HepG2 (cell line): ENCODE measurements around the gene ID4. TPM values are rescaled to one million over a fixed set of nuclear protein-coding genes. Genes with fewer than 3 reads are reported as not detected.
A peak's percentile ranks its signal among the peaks of the same experiment; 100 is the strongest.

Experiments used
- ATAC-seq: fragments of 200-7000 bp; cut with Tn5 transposase; 3 replicates; pipeline ENCODE4 v1.9.1; 2020; ENCODE audit warnings: mild to moderate bottlenecking, moderate library complexity
- BruUV-seq: library from RNA; stranded (reverse); fragments of 400-500 nt; replicated peaks from 2 replicates; lab custom pipeline; 2021; lab: Mats Ljungman, UMichigan
- CTCF ChIA-PET: fragments of 300-600 bp; formaldehyde crosslinking; extraction: SDS; loops from one replicate; lab custom pipeline; 2021; ENCODE audit warnings: low total read pairs, inconsistent platforms, low intra/inter-chr PET ratio; lab: Yijun Ruan, JAX
- POLR2A ChIA-PET: fragments of 350-600 bp; sonication (Branson Sonifier 250); formaldehyde crosslinking; loops from one replicate; lab custom pipeline; 2020; ENCODE audit warnings: antibody characterized with exemption, inconsistent platforms; lab: Yijun Ruan, JAX
- DNase-seq: peaks from one replicate; pipeline ENCODE4 v3.0.0-alpha.2; 2015; ENCODE audit warnings: low spot score
- FAIRE-seq: peaks from 3 replicates; lab custom pipeline; 2011; peaks lifted over from hg19 to GRCh38; lab: Jason Lieb, UNC
- H2AFZ ChIP-seq: one replicate; pipeline ENCODE4 v1.6.1; 2011; ENCODE audit warnings: low read length, inconsistent platforms
- H3K27ac ChIP-seq: fragments of 300-600 bp; 3 replicates; pipeline ENCODE4 v1.8.0; 2011; ENCODE audit warnings: mixed run types, mild to moderate bottlenecking, mixed read lengths, low read length, inconsistent platforms; ENCODE audit not compliant: insufficient read depth; ENCODE audit errors: extremely low read length
- H3K27me3 ChIP-seq, 2 experiments: fragments of 200-600 bp in 1 of 2; 2 replicates in 1 of 2; 3 replicates in 1 of 2; pipeline versions ENCODE4 v1.6.0 to v1.8.0; 2011; ENCODE audit warnings: low read length in 2 of 2, mild to moderate bottlenecking in 2 of 2, moderate library complexity in 2 of 2, inconsistent platforms in 1 of 2; ENCODE audit not compliant: insufficient read depth in 2 of 2, control insufficient read depth in 1 of 2
- H3K36me3 ChIP-seq, 2 experiments: fragments of 200-600 bp in 1 of 2; replicated peaks in 1 of 2; 2 replicates in 1 of 2; 3 replicates in 1 of 2; pipeline versions ENCODE4 v1.5.1 to v1.8.0; 2011; ENCODE audit warnings: low read length in 2 of 2, inconsistent platforms in 1 of 2; ENCODE audit not compliant: insufficient read depth in 2 of 2, control insufficient read depth in 1 of 2
- H3K4me1 ChIP-seq: 2 replicates; pipeline ENCODE4 v1.5.1; 2012; ENCODE audit warnings: low read length, inconsistent platforms; ENCODE audit not compliant: insufficient read depth
- H3K4me2 ChIP-seq: 2 replicates; pipeline ENCODE4 v1.6.0; 2011; ENCODE audit warnings: low read depth, low read length, inconsistent platforms
- H3K4me3 ChIP-seq, 3 experiments: fragments of 200-600 bp in 1 of 3; sonication (generic), shearing (Covaris generic) in 1 of 3; replicated peaks in 1 of 3; 2 replicates each; pipeline ENCODE4 v1.5.1; 2011 to 2016; ENCODE audit warnings: low read length in 3 of 3, inconsistent platforms in 2 of 3, low read depth in 2 of 3, mild to moderate bottlenecking in 2 of 3, control low read depth in 1 of 3, mixed read lengths in 1 of 3; ENCODE audit not compliant: insufficient read depth in 1 of 3
- H3K79me2 ChIP-seq: one replicate; pipeline ENCODE4 v1.6.1; 2011; ENCODE audit warnings: low read length, inconsistent platforms; ENCODE audit not compliant: insufficient read depth
- H3K9ac ChIP-seq: 2 replicates; pipeline ENCODE4 v1.6.0; 2011; ENCODE audit warnings: mild to moderate bottlenecking, low read depth, low read length, inconsistent platforms; ENCODE audit not compliant: insufficient read depth
- H3K9me3 ChIP-seq: 2 replicates; pipeline ENCODE4 v1.5.1; 2012; ENCODE audit warnings: mild to moderate bottlenecking, low read length
- H4K20me1 ChIP-seq: 2 replicates; pipeline ENCODE4 v1.6.0; 2011; ENCODE audit warnings: inconsistent platforms, mild to moderate bottlenecking, low read length, moderate library complexity; ENCODE audit not compliant: insufficient read depth
- NPAS2 ChIP-seq: sonication (generic); formaldehyde crosslinking; IDR thresholded peaks from 2 replicates; pipeline ENCODE4 v1.8.0; 2022; ENCODE audit warnings: mild to moderate bottlenecking, missing genetic modification reagents, borderline replicate concordance
- SNAI1 ChIP-seq: sonication (generic); formaldehyde crosslinking; IDR thresholded peaks from 2 replicates; pipeline ENCODE4 v1.5.0; 2020; ENCODE audit warnings: mild to moderate bottlenecking, missing genetic modification reagents, borderline replicate concordance
- ZFX ChIP-seq: sonication (generic); formaldehyde crosslinking; IDR thresholded peaks from 2 replicates; pipeline ENCODE4 v1.4.0; 2020; ENCODE audit warnings: mild to moderate bottlenecking, low read depth, missing genetic modification reagents, moderate library complexity
- ZNF18 ChIP-seq: sonication (generic); formaldehyde crosslinking; IDR thresholded peaks from 2 replicates; pipeline ENCODE4 v1.8.0; 2022; ENCODE audit warnings: mild to moderate bottlenecking, missing genetic modification reagents; ENCODE audit not compliant: insufficient replicate concordance
- ZNF256 ChIP-seq: sonication (generic); formaldehyde crosslinking; conservative IDR thresholded peaks from 2 replicates; pipeline ENCODE4 v1.4.0; 2020; ENCODE audit warnings: missing genetic modification reagents
- ZNF501 ChIP-seq: sonication (generic); formaldehyde crosslinking; IDR thresholded peaks from 2 replicates; pipeline ENCODE4 v1.5.1; 2020; ENCODE audit warnings: mild to moderate bottlenecking, moderate library complexity, missing genetic modification reagents
- ZNF563 ChIP-seq: sonication (generic); formaldehyde crosslinking; IDR thresholded peaks from 2 replicates; pipeline ENCODE4 v1.8.0; 2022; ENCODE audit warnings: mild to moderate bottlenecking, moderate library complexity, missing genetic modification reagents
- WGBS: methylation state at CpG from one replicate; pipeline ENCODE4 v1.1.6; 2017; ENCODE audit warnings: low lambda C conversion rate; 5-methylcytosine and 5-hydroxymethylcytosine counted together
- in situ Hi-C: cut with HindIII; loops from 2 replicates; pipeline ENCODE4 v1.10.0; 2017; ENCODE audit warnings: low pct_unique_long_range_greater_than_20kb; ENCODE audit not compliant: extremely low pct_ligation_motif_present
- intact Hi-C: fragments of 100-400 bp; cut with micrococcal nuclease; formaldehyde crosslinking; loops from one replicate; pipeline ENCODE4 v1.10.0; 2022; ENCODE audit not compliant: unreplicated experiment
- polyA plus RNA-seq, 8 experiments: library from polyadenylated mRNA; depleted of rRNA in 3 of 8; stranded (reverse) in 7 of 8; unstranded in 1 of 8; fragments of >200 nt; fragmentation: Illumina TruSeq in 4 of 8; extraction: Trizol in 4 of 8; gene quantifications; 2 replicates each; pipeline versions ENCODE4 v1.2.1 to v1.2.3, GENCODE V29; 2011 to 2016; ENCODE audit warnings: low read depth in 4 of 8, missing spikeins in 1 of 8, mixed read lengths in 1 of 8; ENCODE audit not compliant: insufficient read depth in 1 of 8
- total RNA-seq, 5 experiments: library from RNA; depleted of rRNA; stranded (reverse); fragments of >200 nt; fragmentation: Illumina TruSeq; extraction: Trizol; gene quantifications; 2 replicates each; pipeline ENCODE4 v1.2.3, GENCODE V29; 2016; ENCODE audit warnings: low read depth in 1 of 5
- TF ChIP-seq, protein P1 (sequence below): sonication (generic); formaldehyde crosslinking; IDR thresholded peaks from 2 replicates; pipeline ENCODE4 v1.4.0; 2020; ENCODE audit warnings: missing genetic modification reagents

ID4 gene
- total and polyA plus RNA-seq, 2 of the 13 experiments (the other 11 are each of a cell fraction or from before 2014, with no cell fraction given), result 0.20 to 0.44 TPM

DNA sequence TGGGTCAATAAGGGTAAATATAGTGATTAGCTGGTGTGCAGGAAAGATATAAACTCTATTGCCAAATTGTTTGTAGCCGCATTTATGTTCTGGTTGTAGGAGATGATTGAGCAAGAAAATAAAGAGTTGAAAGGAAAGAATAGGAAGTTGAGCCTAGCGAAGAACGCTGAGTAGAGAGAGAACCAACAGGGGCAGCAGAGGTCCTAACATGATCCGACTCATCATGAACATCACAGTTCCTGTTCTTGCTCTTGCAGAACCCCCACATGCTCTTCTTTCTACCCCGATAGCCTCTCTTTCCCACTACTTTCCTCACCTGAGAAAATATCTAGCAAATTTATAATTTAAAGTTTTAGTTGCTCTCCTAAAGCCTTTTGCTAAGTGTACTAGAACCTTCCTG is 9.9 kb upstream of the ID4 start:
- 51% methylated on average over 5 of the region's 5 CpGs for WGBS
- no peak overlapping the region for H2AFZ ChIP-seq
- H3K4me2 ChIP-seq, result no peak overlapping the region
- DNase-seq (no peak), FAIRE-seq (no peak), ATAC-seq (peak; percentile 60)
- TF ChIP-seq ZFX (no peak), ZNF501 (CRISPR knock-in tag) (no peak), ZNF18 (no peak), SNAI1 (CRISPR knock-in tag) (no peak), NPAS2 (CRISPR knock-in tag) (no peak), ZNF563 (CRISPR knock-in tag) (no peak), ZNF256 (CRISPR knock-in tag) (no peak)
- TF ChIP-seq, protein P1, sequence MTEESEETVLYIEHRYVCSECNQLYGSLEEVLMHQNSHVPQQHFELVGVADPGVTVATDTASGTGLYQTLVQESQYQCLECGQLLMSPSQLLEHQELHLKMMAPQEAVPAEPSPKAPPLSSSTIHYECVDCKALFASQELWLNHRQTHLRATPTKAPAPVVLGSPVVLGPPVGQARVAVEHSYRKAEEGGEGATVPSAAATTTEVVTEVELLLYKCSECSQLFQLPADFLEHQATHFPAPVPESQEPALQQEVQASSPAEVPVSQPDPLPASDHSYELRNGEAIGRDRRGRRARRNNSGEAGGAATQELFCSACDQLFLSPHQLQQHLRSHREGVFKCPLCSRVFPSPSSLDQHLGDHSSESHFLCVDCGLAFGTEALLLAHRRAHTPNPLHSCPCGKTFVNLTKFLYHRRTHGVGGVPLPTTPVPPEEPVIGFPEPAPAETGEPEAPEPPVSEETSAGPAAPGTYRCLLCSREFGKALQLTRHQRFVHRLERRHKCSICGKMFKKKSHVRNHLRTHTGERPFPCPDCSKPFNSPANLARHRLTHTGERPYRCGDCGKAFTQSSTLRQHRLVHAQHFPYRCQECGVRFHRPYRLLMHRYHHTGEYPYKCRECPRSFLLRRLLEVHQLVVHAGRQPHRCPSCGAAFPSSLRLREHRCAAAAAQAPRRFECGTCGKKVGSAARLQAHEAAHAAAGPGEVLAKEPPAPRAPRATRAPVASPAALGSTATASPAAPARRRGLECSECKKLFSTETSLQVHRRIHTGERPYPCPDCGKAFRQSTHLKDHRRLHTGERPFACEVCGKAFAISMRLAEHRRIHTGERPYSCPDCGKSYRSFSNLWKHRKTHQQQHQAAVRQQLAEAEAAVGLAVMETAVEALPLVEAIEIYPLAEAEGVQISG (CRISPR knock-in tag), result no peak
- no peaks in the 10 kb centered on the region for H3K4me1 ChIP-seq
- peaks cover 0 to 9% of the 10 kb centered on the region in 2 experiments; a peak in 3 of 5 replicates for H3K27me3 ChIP-seq
- in situ Hi-C loops (loop anchor here (25.0 kb wide), 1 partner anchor 1565 kb away; the partner anchor contains the start of gene DEK), intact Hi-C loops (no loop called here)
- CTCF ChIA-PET, result no interaction called here
- H4K20me1 ChIP-seq, result no peaks in the 10 kb centered on the region
- no peak overlapping the region for H3K9ac ChIP-seq
- POLR2A ChIA-PET, result no interaction called here
- no TSS peak for BruUV-seq
- no peaks in the 10 kb centered on the region for H3K79me2 ChIP-seq
- H3K36me3 ChIP-seq, result no peaks in the 10 kb centered on the region
- no peak overlapping the region for H3K4me3 ChIP-seq
- H3K27ac ChIP-seq, result no peak overlapping the region
- no peaks in the 10 kb centered on the region for H3K9me3 ChIP-seq
